Mesodermal cell (in vitro differentiated cells): ENCODE measurements around the gene CXXC1.
"Not testable (repeated sequence)": the region's sequence is repeated elsewhere in the genome, so short reads cannot be mapped to it uniquely, and the experiment has no call there.

Experiments
- H3K27ac ChIP-seq: 2 replicates; pipeline ENCODE4 v1.7.0; 2013; ENCODE audit warnings: mild to moderate bottlenecking, low read depth, low read length, moderate library complexity; ENCODE audit not compliant: severe bottlenecking
- H3K36me3 ChIP-seq: 2 replicates; pipeline ENCODE4 v1.7.1; 2013; ENCODE audit warnings: mild to moderate bottlenecking, low read length, moderate library complexity; ENCODE audit not compliant: control insufficient read depth, insufficient read depth
- H3K4me1 ChIP-seq: one replicate; pipeline ENCODE4 v1.7.1; 2013; ENCODE audit warnings: mild to moderate bottlenecking, low read length; ENCODE audit not compliant: insufficient read depth, control insufficient read depth, poor library complexity, severe bottlenecking
- H3K4me3 ChIP-seq: 2 replicates; pipeline ENCODE4 v1.7.0; 2013; ENCODE audit warnings: low read length, control low read depth, mild to moderate bottlenecking; ENCODE audit not compliant: insufficient read depth, poor library complexity, severe bottlenecking; ENCODE audit errors: extremely low read depth
- H3K9me3 ChIP-seq: 2 replicates; pipeline ENCODE4 v1.7.1; 2013; ENCODE audit warnings: mild to moderate bottlenecking, low read length, moderate library complexity; ENCODE audit not compliant: control insufficient read depth
- WGBS, 2 experiments: methylation state at CpG; one replicate each; pipeline ENCODE4 v1.1.5; 2013; ENCODE audit warnings: missing lambda C conversion rate in 2 of 2; ENCODE audit not compliant: insufficient coverage in 2 of 2; 5-methylcytosine and 5-hydroxymethylcytosine counted together

The CXXC1 gene

DNA sequence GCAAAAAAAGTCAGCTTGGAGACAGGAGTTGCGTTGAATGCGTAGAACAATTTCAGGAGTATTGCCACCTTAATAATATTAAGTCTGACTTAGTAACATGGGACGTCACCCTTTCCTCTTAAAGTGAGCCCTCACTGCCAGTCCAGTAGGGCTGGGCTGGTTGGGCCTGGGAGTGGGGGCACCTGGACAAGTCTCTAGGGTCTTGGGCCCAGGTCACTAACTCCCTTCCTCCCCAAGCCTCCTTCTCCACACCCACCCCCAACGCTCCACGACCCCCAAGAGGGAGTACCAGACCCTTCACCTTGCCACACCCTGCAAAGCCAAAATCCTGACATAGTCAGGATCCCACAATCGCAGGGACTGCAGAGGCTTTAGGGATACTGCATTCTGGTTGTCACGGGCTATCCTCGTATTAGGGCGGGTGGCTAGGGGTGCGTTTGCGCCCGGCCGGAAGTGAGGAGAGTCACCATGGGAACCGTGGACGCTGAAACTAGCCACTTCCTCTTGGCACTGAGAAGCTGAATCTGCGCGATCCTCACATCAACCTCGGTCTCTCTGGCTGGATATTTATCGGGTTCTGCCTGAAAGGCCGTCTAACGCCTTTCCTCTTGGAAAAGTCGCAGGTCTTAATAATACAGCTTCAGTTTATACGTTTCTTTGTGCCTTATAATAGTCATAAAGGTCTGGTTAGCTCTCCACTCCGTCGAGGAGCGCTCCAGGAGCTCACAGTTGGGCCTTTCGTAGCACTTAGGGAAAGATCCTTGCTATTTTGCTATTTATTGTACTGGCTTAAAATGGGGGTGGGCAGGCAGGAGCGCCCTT lies 10.3 kb upstream of the CXXC1 start:
- H3K4me3 ChIP-seq: no peak overlapping the region
- no peak overlapping the region for H3K27ac ChIP-seq
- H3K9me3 ChIP-seq: no peaks in the 10 kb centered on the region
- WGBS, 2 experiments: 63 to 83% methylated on average over 21 to 26 of the region's 28 CpGs
- no peaks in the 10 kb centered on the region for H3K36me3 ChIP-seq
- no peaks in the 10 kb centered on the region for H3K4me1 ChIP-seq

DNA sequence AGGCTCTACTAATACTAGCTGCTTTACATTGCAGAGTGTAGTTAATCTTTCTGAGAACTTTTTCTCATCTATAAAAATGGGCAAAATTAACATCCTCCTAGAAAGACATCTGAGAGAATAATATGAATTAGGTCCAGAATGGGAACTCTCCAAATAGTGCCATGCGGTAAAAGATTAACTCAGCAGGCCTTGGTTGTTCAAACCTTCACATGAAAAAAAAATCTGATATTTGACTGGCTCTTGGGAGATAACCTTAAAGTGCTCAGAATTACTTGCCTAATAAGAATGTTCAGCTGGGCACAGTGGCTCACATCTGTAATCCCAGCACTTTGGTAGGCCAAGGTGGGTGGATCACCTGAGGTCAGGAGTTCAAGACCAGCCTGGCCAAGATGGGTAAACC lies 5.5 kb upstream of the CXXC1 start:
- no peaks in the 10 kb centered on the region for H3K9me3 ChIP-seq
- H3K4me3 ChIP-seq: no peak overlapping the region
- no peaks in the 10 kb centered on the region for H3K36me3 ChIP-seq
- no peak overlapping the region for H3K27ac ChIP-seq
- H3K4me1 ChIP-seq: no peaks in the 10 kb centered on the region
- WGBS, 2 experiments: 92% methylated on average over 1 of the region's 1 CpG; no CpG with 5 or more reads in 1 of the 2 experiments

DNA sequence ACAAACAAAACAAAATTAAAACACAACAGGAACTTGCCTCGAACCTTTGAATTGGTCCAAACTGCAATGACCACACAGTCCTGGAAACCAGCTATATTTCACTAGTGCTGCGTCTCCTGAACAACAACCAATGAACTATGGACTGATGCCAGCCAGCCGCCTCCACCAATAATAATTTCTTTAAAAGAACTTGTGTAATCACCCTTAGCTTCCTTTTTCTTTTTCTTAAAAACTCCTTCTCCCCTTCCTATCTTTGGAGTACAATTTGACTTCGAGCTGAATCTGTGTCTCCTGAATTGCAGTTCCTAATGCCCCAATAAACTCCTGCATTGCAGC lies 1.6 kb upstream of the CXXC1 start:
- Histone ChIP-seq H3K9me3 (no peaks in the 10 kb centered on the region), H3K4me3 (no peak overlapping the region), H3K36me3 (peaks cover 21% of the 10 kb centered on the region), H3K4me1 (no peaks in the 10 kb centered on the region), H3K27ac (no peak overlapping the region)
- 89 to 93% methylated on average over 3 of the region's 4 CpGs for WGBS, 2 experiments

DNA sequence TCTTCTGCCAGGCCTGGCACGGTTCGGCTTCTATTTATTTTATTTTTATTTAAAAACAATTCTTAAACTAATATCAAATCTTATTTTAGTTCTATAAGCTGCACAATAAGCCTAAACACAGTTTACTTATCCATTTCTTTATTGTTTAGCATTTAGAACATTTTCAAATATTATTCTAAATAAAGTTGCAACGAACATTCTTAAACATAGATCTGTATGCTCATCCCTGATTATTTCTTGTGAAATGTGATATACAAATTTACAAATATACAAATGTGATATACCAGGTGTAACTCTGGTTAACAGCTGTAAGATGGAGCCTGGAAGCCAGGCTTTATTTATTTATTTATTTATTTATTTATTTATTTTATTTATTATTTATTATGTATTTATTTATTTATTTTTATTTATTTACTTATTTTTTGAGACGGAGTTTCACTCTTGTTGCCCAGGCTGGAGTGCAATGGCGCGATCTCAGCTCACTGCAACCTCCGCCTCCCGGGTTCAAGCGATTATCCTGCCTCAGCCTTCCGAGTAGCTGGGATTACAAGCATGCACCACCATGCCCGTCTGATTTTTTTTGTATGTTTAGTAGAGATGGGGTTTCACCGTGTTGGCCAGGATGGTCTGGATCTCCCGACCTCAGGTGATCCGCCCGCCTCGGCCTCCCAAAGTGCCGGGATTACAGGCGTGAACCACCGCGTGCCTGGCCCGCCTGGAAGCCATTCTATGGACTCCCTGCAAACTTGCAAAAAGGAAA lies 1.0 kb upstream of the CXXC1 start:
- peak overlapping the region; percentile 90 for H3K4me3 ChIP-seq
- H3K9me3 ChIP-seq, H3K4me1 ChIP-seq: not testable (repeated sequence)
- H3K27ac ChIP-seq: peak overlapping the region; percentile 81
- H3K36me3 ChIP-seq: peaks cover 26% of the 10 kb centered on the region
- WGBS, 2 experiments: 82 to 87% methylated on average over 14 to 15 of the region's 21 CpGs

DNA sequence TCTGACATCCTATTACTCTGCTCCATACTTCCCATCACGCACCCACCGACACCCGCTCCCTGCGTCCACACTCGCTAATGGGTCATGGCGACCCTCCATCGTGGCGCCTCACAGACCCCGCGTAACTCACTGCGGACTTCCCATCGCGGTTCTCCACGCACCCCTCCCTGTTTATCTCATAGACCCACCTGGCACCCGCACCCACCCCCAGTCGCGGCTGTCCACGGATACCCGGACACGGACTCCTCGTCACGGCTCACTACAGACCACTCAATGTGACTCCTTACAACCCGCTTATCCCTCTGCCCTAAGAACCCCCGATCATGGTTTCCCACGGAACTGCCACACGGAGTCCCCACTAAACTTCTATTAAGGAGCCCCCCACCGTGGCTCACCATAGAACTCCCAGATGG lies 458 bp downstream of the CXXC1 start:
- H3K27ac ChIP-seq: no peak overlapping the region
- 0% methylated on average over 17 to 26 of the region's 27 CpGs for WGBS, 2 experiments
- no peaks in the 10 kb centered on the region for H3K9me3 ChIP-seq
- peaks cover 41% of the 10 kb centered on the region for H3K36me3 ChIP-seq
- no peaks in the 10 kb centered on the region for H3K4me1 ChIP-seq
- peak overlapping the region; percentile 90 for H3K4me3 ChIP-seq

DNA sequence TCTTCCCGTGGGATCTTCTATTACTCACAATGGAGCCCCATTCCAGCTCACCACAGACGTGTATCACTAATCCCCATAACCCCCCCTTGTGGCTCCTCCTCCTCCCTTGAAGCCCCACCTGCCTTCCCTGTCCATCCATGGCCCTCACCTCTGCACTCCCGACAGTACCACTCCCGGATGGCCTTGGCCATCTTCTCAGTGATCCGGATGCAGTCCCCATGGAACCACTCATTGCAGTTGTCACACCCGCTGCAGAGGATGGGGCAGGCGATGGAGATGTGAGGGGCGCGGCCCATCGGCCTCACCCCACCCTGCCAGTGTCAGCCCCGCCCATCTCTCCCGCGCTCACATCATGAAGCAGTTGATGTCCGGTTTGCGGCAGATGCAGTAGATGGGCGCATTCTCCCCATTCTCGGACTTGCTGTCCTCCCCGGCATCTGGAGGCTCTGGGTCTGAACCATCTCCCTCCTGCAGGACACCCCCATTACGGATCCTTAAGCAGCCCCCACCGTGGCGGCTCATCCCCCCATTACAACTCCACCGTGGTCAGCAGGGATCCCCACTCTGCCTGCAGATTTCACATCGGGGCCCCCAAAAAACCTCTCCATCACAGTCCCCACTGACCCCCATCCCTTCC lies 983 bp downstream of the CXXC1 start:
- peak overlapping the region; percentile 90 for H3K4me3 ChIP-seq
- 35 to 45% methylated on average over 15 to 19 of the region's 23 CpGs for WGBS, 2 experiments
- H3K27ac ChIP-seq: no peak overlapping the region
- H3K4me1 ChIP-seq: no peaks in the 10 kb centered on the region
- peaks cover 43% of the 10 kb centered on the region for H3K36me3 ChIP-seq
- H3K9me3 ChIP-seq: no peaks in the 10 kb centered on the region

DNA sequence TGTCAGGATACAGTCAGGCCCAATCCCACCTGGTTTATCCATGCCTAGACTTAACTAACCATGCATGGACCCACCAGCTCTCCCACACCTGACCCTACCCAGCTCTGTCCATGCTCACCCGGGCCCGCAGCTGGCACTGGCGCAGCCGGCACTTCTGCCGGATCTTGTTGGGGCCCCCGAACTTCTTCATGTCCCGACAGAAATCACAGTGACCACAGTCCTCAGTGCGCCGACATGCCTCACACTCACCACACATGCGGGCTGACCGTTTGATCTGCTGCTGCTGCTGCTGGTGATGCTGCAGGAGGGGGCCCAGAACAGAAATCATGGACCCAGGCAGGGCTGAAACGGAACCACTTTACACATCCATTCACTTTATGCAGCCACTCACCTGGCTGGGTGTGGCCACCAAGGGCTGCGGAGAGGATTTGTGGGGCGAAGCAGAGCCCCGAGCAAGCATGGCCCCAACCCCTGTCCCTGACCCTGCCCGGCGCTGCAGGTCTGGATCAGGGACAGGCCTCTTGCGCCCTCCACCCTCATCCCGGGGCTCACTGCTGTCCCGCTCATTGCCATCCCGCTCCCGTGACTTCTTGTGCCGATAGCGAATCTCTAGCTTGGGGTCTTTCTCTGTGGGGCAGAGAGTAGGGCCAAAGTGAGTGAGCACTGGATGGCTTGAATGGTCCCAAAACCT lies 1.7 kb downstream of the CXXC1 start:
- H3K4me1 ChIP-seq: no peaks in the 10 kb centered on the region
- 95 to 96% methylated on average over 20 to 22 of the region's 24 CpGs for WGBS, 2 experiments
- no peak overlapping the region for H3K27ac ChIP-seq
- H3K4me3 ChIP-seq: no peak overlapping the region
- peaks cover 43% of the 10 kb centered on the region for H3K36me3 ChIP-seq
- no peaks in the 10 kb centered on the region for H3K9me3 ChIP-seq

DNA sequence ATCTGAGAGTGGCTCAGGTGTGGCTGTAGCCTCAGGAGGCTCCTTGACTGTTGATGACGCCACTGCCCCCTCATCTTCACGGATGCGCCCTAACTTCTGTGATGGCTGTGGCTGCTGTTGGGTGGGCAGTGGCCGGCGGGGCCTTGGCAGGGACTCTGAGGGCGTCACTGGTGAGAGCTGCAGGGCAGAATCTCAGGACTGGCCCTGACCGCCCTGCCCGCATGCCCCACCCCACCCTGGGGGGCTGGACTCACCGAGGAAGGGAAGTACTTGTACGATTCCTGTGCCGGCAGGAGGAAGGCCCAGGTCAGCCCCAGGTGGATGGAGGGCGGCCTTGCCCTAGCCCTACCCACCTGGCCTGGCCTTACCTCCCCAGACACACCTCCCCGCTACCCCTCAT lies 2.4 kb downstream of the CXXC1 start:
- WGBS, 2 experiments: 91 to 93% methylated on average over 10 to 13 of the region's 13 CpGs
- Histone ChIP-seq H3K27ac (no peak overlapping the region), H3K4me3 (no peak overlapping the region), H3K36me3 (peaks cover 45% of the 10 kb centered on the region), H3K4me1 (peaks cover 2% of the 10 kb centered on the region), H3K9me3 (no peaks in the 10 kb centered on the region)

DNA sequence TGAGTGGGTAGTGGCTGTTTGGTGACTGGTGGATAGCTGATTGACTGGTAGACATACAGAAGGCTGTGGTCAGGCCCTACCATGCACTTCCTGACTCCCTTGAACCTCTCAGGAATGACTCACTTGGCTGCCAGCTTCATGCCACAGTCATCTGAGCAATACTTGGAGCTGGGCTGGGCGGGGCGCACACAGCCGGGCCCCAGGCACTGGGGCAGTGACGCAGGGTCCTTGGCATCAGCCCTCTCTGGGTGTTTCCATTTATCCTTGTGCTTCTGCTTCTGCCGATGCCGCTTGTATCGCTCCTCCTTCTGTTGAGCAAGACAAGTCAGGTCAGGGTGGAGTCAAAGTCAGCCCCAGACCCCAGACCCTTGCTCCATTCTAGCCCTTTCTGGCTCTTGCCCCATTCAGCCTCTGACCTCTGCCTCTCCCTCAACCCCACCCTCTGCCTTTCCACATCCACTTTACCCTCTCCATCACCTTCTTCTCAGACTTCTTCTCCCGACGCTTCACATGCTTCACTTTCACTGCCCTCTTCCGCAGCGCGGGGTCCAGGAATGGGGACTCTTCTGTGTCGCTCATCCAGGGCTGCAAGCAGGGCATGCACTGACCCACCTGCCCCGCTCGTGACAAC lies 3.1 kb downstream of the CXXC1 start:
- no peak overlapping the region for H3K27ac ChIP-seq
- WGBS, 2 experiments: 98% methylated on average over 13 to 15 of the region's 15 CpGs
- peaks cover 2% of the 10 kb centered on the region for H3K4me1 ChIP-seq
- no peak overlapping the region for H3K4me3 ChIP-seq
- H3K36me3 ChIP-seq: peaks cover 52% of the 10 kb centered on the region
- no peaks in the 10 kb centered on the region for H3K9me3 ChIP-seq
